HCT116 (cell line): ENCODE measurements around the gene THSD7B. TPM values are rescaled to one million over a fixed set of nuclear protein-coding genes. Genes with fewer than 3 reads are reported as not detected.

Experiments used
- ATAC-seq: fragments of 200-7000 bp; cut with Tn5 transposase; 2 replicates; pipeline ENCODE4 v1.9.1; 2020; ENCODE audit warnings: mild to moderate bottlenecking, moderate library complexity
- BruUV-seq: library from RNA; stranded (reverse); fragments of 400-500 nt; replicated peaks from 2 replicates; lab custom pipeline; 2021; lab: Mats Ljungman, UMichigan
- CTCF ChIA-PET: fragments of 300-600 bp; sonication (Branson Sonifier 250); formaldehyde crosslinking; loops from one replicate; lab custom pipeline; 2021; ENCODE audit warnings: antibody characterized with exemption; lab: Charles Lee
- POLR2A ChIA-PET: fragments of 300-600, 350-600 bp; sonication (Branson Sonifier 250); formaldehyde crosslinking; loops from one replicate; lab custom pipeline; 2021; ENCODE audit warnings: antibody characterized with exemption; lab: Charles Lee
- RAD21 ChIA-PET, 2 experiments: fragments of 300-600 bp; sonication (Branson Sonifier 250); formaldehyde crosslinking; loops; one replicate each; lab custom pipeline; 2023; ENCODE audit warnings: low total read pairs in 2 of 2; ENCODE audit not compliant: uncharacterized antibody in 2 of 2, unreplicated experiment in 2 of 2, low non-redundant PET in 1 of 2; lab: Charles Lee
- DNase-seq: peaks from one replicate; pipeline ENCODE4 v3.0.0-alpha.2; 2010; ENCODE audit warnings: low read depth, low spot score
- H2AFZ ChIP-seq: fragments of 200-600 bp; shearing (Covaris generic), sonication (generic); 2 replicates; pipeline ENCODE4 v1.6.1; 2017; ENCODE audit warnings: low read depth, mixed run types, mixed read lengths, antibody characterized with exemption, low read length; ENCODE audit not compliant: poor library complexity, severe bottlenecking
- H3K27ac ChIP-seq: 2 replicates; pipeline ENCODE4 v1.5.1; 2012; ENCODE audit warnings: low read depth, low read length
- H3K27me3 ChIP-seq: fragments of 200-600 bp; sonication (generic); 2 replicates; pipeline ENCODE4 v1.6.1; 2016; ENCODE audit warnings: mixed run types, low read length, mixed read lengths; ENCODE audit not compliant: insufficient read depth
- H3K36me3 ChIP-seq, 2 experiments: fragments of 200-500 bp in 1 of 2; fragments of 200-600 bp in 1 of 2; sonication (Bioruptor generic) in 1 of 2; sonication (generic) in 1 of 2; 2 replicates each; pipeline versions ENCODE4 v1.5.1 to v1.6.1; 2014 to 2016; ENCODE audit warnings: low read length in 2 of 2, inconsistent platforms in 1 of 2, mixed read lengths in 1 of 2, mixed run types in 1 of 2; ENCODE audit not compliant: insufficient read depth in 2 of 2, control insufficient read depth in 1 of 2
- H3K4me1 ChIP-seq, 2 experiments: fragments of 200-600 bp in 1 of 2; sonication (generic) in 1 of 2; 2 replicates each; pipeline versions ENCODE4 v1.5.1 to v1.6.1; 2012 to 2017; ENCODE audit warnings: low read length in 2 of 2, inconsistent platforms in 1 of 2, mild to moderate bottlenecking in 1 of 2, mixed read lengths in 1 of 2, mixed run types in 1 of 2, moderate library complexity in 1 of 2; ENCODE audit not compliant: insufficient read depth in 2 of 2, control insufficient read depth in 1 of 2
- H3K4me2 ChIP-seq: fragments of 200-600 bp; sonication (generic); 2 replicates; pipeline ENCODE4 v1.6.1; 2017; ENCODE audit warnings: mixed run types, low read length, mixed read lengths
- H3K4me3 ChIP-seq, 2 experiments: fragments of 200-600 bp in 1 of 2; sonication (generic) in 1 of 2; replicated peaks in 1 of 2; 2 replicates each; pipeline ENCODE4 v1.5.1; 2011 to 2016; ENCODE audit warnings: low read length in 2 of 2, control low read depth in 1 of 2, low read depth in 1 of 2, mild to moderate bottlenecking in 1 of 2, mixed read lengths in 1 of 2, mixed run types in 1 of 2
- H3K79me2 ChIP-seq: fragments of 200-600 bp; sonication (generic); 2 replicates; pipeline ENCODE4 v1.6.1; 2017; ENCODE audit warnings: mild to moderate bottlenecking, mixed run types, low read length, moderate library complexity, mixed read lengths; ENCODE audit not compliant: insufficient read depth
- H3K9ac ChIP-seq: fragments of 200-600 bp; sonication (generic); 2 replicates; pipeline ENCODE4 v1.6.1; 2016; ENCODE audit warnings: low read length, mixed read lengths
- H3K9me2 ChIP-seq: fragments of 200-600 bp; sonication (generic), shearing (Covaris generic); 2 replicates; pipeline ENCODE4 v1.6.1; 2017; ENCODE audit warnings: mixed run types, mild to moderate bottlenecking, moderate library complexity; ENCODE audit not compliant: insufficient read depth
- H3K9me3 ChIP-seq, 2 experiments: fragments of 200-500 bp in 1 of 2; fragments of 200-600 bp in 1 of 2; sonication (Bioruptor generic) in 1 of 2; sonication (generic) in 1 of 2; 2 replicates each; pipeline ENCODE4 v1.6.1; 2014 to 2017; ENCODE audit warnings: low read length in 2 of 2, mixed read lengths in 2 of 2, inconsistent platforms in 1 of 2, low read depth in 1 of 2, mild to moderate bottlenecking in 1 of 2, mixed run types in 1 of 2, moderate library complexity in 1 of 2; ENCODE audit not compliant: control insufficient read depth in 1 of 2, insufficient read depth in 1 of 2
- H4K20me1 ChIP-seq: fragments of 200-600 bp; sonication (generic), shearing (Covaris generic); 2 replicates; pipeline ENCODE4 v1.6.1; 2017; ENCODE audit warnings: mixed run types, mild to moderate bottlenecking, moderate library complexity; ENCODE audit not compliant: insufficient read depth
- CEBPB ChIP-seq: IDR thresholded peaks from 2 replicates; pipeline ENCODE4 v1.6.1; 2012; ENCODE audit warnings: low read depth
- EGR1 ChIP-seq: IDR thresholded peaks from 2 replicates; pipeline ENCODE4 v1.6.1; 2012; ENCODE audit warnings: low read depth
- EZH2 ChIP-seq: fragments of 200-600 bp; sonication (generic); IDR thresholded peaks from 2 replicates; pipeline ENCODE4 v1.6.1; 2017; ENCODE audit warnings: antibody characterized with exemption, mixed run types
- EZH2phosphoT487 ChIP-seq: fragments of 200-600 bp; IDR thresholded peaks from 2 replicates; pipeline ENCODE4 v1.6.1; 2018; ENCODE audit warnings: antibody characterized with exemption, borderline replicate concordance
- JUND ChIP-seq: IDR thresholded peaks from 2 replicates; pipeline ENCODE4 v1.6.1; 2012
- POLR2AphosphoS5 ChIP-seq: IDR thresholded peaks from 2 replicates; pipeline ENCODE4 v1.6.1; 2011; ENCODE audit warnings: mild to moderate bottlenecking, low read depth, low read length, moderate library complexity
- REST ChIP-seq: IDR thresholded peaks from 2 replicates; pipeline ENCODE4 v1.6.1; 2012; ENCODE audit warnings: low read depth
- SP1 ChIP-seq: IDR thresholded peaks from 2 replicates; pipeline ENCODE4 v1.6.1; 2012; ENCODE audit warnings: low read depth
- SRF ChIP-seq: IDR thresholded peaks from 2 replicates; pipeline ENCODE4 v1.6.1; 2012; ENCODE audit warnings: low read depth
- YY1 ChIP-seq: IDR thresholded peaks from 2 replicates; pipeline ENCODE4 v1.6.1; 2011; ENCODE audit warnings: low read length, low read depth, moderate library complexity, mild to moderate bottlenecking; ENCODE audit not compliant: insufficient replicate concordance; ENCODE audit errors: extremely low read depth
- ZFX ChIP-seq: fragments of 450-650 bp; IDR thresholded peaks from 2 replicates; pipeline ENCODE4 v1.6.1; 2017
- ZNF274 ChIP-seq: fragments of 200-500 bp; sonication (Bioruptor generic); IDR thresholded peaks from 2 replicates; pipeline ENCODE4 v1.6.1; 2014; ENCODE audit warnings: mild to moderate bottlenecking, low read depth, low read length, inconsistent platforms
- intact Hi-C: fragments of 100-400 bp; cut with micrococcal nuclease; formaldehyde crosslinking; loops from 2 replicates; pipeline ENCODE4 v1.10.0; 2022
- total RNA-seq: library from RNA; stranded (reverse); gene quantifications from one replicate; pipeline ENCODE4 v1.2.1, GENCODE V29; 2021; ENCODE audit not compliant: unreplicated experiment
- TF ChIP-seq, protein P1 (sequence below), 3 experiments: fragments of 200-600 bp in 1 of 3; sonication (generic) in 1 of 3; IDR thresholded peaks in 2 of 3; conservative IDR thresholded peaks in 1 of 3; 2 replicates each; pipeline ENCODE4 v1.5.1; 2012 to 2017; ENCODE audit warnings: low read depth in 2 of 3, low read length in 2 of 3, antibody characterized with exemption in 1 of 3, borderline replicate concordance in 1 of 3, control low read depth in 1 of 3, mild to moderate bottlenecking in 1 of 3, mixed read lengths in 1 of 3, mixed run types in 1 of 3, moderate library complexity in 1 of 3; ENCODE audit not compliant: insufficient read depth in 1 of 3
- TF ChIP-seq, protein P2 (sequence below): IDR thresholded peaks from 2 replicates; pipeline ENCODE4 v1.6.1; 2012
- TF ChIP-seq, protein P3 (sequence below): IDR thresholded peaks from 2 replicates; pipeline ENCODE4 v1.6.1; 2012

The THSD7B gene
- total RNA-seq, 1 experiment from 2014 or later, result not detected

DNA sequence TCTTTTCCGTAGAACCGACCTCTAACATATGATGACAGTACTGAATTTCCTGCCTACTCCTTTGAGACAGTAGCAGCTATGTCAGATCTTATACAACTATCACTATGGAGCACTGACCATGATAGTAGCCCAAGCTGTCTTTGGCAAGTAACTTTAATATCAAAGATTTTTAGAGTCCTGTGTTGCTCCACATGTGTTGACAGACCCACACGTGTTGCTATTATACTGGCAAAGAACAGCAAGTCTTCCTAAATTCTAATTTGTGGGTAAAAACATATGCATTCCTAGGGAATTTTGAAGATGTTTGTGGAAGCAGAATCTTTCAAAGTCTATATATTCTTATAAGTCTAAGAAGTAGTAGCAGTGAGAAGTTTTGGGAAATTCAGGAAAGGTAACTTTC, 953.4 kb downstream of the THSD7B start:
- no peaks in the 10 kb centered on the region for H3K79me2 ChIP-seq
- no peaks in the 10 kb centered on the region for H3K27me3 ChIP-seq
- no peak for ATAC-seq
- no peak overlapping the region for H2AFZ ChIP-seq
- no peak overlapping the region for H3K27ac ChIP-seq
- CTCF ChIA-PET, result no interaction called here
- intact Hi-C loops, result no loop called here
- TF ChIP-seq, protein P1, sequence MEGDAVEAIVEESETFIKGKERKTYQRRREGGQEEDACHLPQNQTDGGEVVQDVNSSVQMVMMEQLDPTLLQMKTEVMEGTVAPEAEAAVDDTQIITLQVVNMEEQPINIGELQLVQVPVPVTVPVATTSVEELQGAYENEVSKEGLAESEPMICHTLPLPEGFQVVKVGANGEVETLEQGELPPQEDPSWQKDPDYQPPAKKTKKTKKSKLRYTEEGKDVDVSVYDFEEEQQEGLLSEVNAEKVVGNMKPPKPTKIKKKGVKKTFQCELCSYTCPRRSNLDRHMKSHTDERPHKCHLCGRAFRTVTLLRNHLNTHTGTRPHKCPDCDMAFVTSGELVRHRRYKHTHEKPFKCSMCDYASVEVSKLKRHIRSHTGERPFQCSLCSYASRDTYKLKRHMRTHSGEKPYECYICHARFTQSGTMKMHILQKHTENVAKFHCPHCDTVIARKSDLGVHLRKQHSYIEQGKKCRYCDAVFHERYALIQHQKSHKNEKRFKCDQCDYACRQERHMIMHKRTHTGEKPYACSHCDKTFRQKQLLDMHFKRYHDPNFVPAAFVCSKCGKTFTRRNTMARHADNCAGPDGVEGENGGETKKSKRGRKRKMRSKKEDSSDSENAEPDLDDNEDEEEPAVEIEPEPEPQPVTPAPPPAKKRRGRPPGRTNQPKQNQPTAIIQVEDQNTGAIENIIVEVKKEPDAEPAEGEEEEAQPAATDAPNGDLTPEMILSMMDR (IDR thresholded peaks at IDR 0.05 in 2 of 3, conservative IDR thresholded peaks at IDR 0.05 in 1 of 3; ENCODE audit: borderline replicate concordance in 1 of 3, insufficient read depth in 1 of 3, low read depth in 2 of 3, low read length in 2 of 3), result no peak
- no peak for TF ChIP-seq ZNF274
- no peak for TF ChIP-seq JUND
- TF ChIP-seq SP1, result no peak
- no peak for TF ChIP-seq ZFX
- TF ChIP-seq EZH2phosphoT487, result no peak
- TF ChIP-seq, protein P2, sequence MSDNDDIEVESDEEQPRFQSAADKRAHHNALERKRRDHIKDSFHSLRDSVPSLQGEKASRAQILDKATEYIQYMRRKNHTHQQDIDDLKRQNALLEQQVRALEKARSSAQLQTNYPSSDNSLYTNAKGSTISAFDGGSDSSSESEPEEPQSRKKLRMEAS, result no peak
- no peak for TF ChIP-seq EGR1
- TF ChIP-seq, protein P3, sequence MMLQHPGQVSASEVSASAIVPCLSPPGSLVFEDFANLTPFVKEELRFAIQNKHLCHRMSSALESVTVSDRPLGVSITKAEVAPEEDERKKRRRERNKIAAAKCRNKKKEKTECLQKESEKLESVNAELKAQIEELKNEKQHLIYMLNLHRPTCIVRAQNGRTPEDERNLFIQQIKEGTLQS, result no peak
- TF ChIP-seq YY1, result no peak
- TF ChIP-seq REST, result no peak
- no peak for TF ChIP-seq POLR2AphosphoS5
- TF ChIP-seq CEBPB, result no peak
- no peak for TF ChIP-seq EZH2
- no peak for TF ChIP-seq SRF
- H3K4me1 ChIP-seq, result no peaks in the 10 kb centered on the region
- no peaks in the 10 kb centered on the region for H4K20me1 ChIP-seq
- no peak overlapping the region for H3K9ac ChIP-seq
- no peak overlapping the region for H3K4me2 ChIP-seq
- H3K4me3 ChIP-seq, result no peak overlapping the region
- RAD21 ChIA-PET, result no interaction called here
- H3K9me2 ChIP-seq, result no peaks in the 10 kb centered on the region
- no TSS peak for BruUV-seq
- POLR2A ChIA-PET, result no interaction called here
- no peaks in the 10 kb centered on the region for H3K9me3 ChIP-seq
- no peaks in the 10 kb centered on the region for H3K36me3 ChIP-seq
- DNase-seq, result no peak
